IMR-90 (cell line): ENCODE results near the gene MAGEA8. TPM values are rescaled to one million over a fixed set of nuclear protein-coding genes. Genes with fewer than 3 reads are reported as not detected.

ENCODE experiments used
- ATAC-seq: fragments of 200-7000 bp; cut with Tn5 transposase; 2 replicates; pipeline ENCODE4 v1.9.1; 2020; ENCODE audit warnings: low read depth, mild to moderate bottlenecking, moderate library complexity
- BruUV-seq: library from RNA; stranded (reverse); fragments of 400-500 nt; replicated peaks from 2 replicates; lab custom pipeline; 2021; lab: Mats Ljungman, UMichigan
- CTCF ChIA-PET: fragments of 300-600 bp; formaldehyde crosslinking; extraction: SDS; loops from one replicate; lab custom pipeline; 2021; ENCODE audit warnings: antibody characterized with exemption; lab: Yijun Ruan, JAX
- POLR2A ChIA-PET: fragments of 300-600 bp; sonication (Branson Sonifier 250); formaldehyde crosslinking; loops from one replicate; lab custom pipeline; 2022; ENCODE audit warnings: antibody characterized with exemption; ENCODE audit not compliant: unreplicated experiment; lab: Charles Lee
- DNase-seq: peaks from one replicate; pipeline ENCODE4 v3.0.0; 2013
- H2AFZ ChIP-seq: replicated peaks from 2 replicates; pipeline ENCODE3; 2013; ENCODE audit warnings: low read length, mild to moderate bottlenecking; ENCODE audit not compliant: poor library complexity
- H2AK5ac ChIP-seq: 2 replicates; pipeline ENCODE4 v1.6.1; 2013; ENCODE audit warnings: low read depth, low read length, inconsistent platforms
- H2AK9ac ChIP-seq: replicated peaks from 2 replicates; pipeline ENCODE3; 2013; ENCODE audit warnings: mild to moderate bottlenecking, low read depth, low read length, moderate library complexity; ENCODE audit not compliant: poor library complexity
- H2BK120ac ChIP-seq: 2 replicates; pipeline ENCODE4 v1.6.1; 2013; ENCODE audit warnings: low read depth, low read length, inconsistent platforms
- H2BK15ac ChIP-seq: 3 replicates; pipeline ENCODE4 v1.6.1; 2013; ENCODE audit warnings: low read depth, low read length, inconsistent platforms
- H2BK20ac ChIP-seq: 2 replicates; pipeline ENCODE4 v1.6.1; 2013; ENCODE audit warnings: low read depth, mild to moderate bottlenecking, inconsistent platforms, low read length, moderate library complexity
- H2BK5ac ChIP-seq: 2 replicates; pipeline ENCODE4 v1.6.1; 2013; ENCODE audit warnings: mild to moderate bottlenecking, low read depth, low read length, inconsistent platforms; ENCODE audit not compliant: poor library complexity, severe bottlenecking
- H3K14ac ChIP-seq: replicated peaks from 2 replicates; pipeline ENCODE4 v1.6.1; 2013; ENCODE audit warnings: low read depth, low read length, inconsistent platforms
- H3K18ac ChIP-seq: 2 replicates; pipeline ENCODE4 v1.6.1; 2013; ENCODE audit warnings: low read depth, low read length, control low read depth
- H3K23ac ChIP-seq: 2 replicates; pipeline ENCODE4 v1.6.1; 2013; ENCODE audit warnings: low read depth, low read length, inconsistent platforms
- H3K27ac ChIP-seq: 2 replicates; pipeline ENCODE4 v1.5.1; 2013; ENCODE audit warnings: mild to moderate bottlenecking, control low read depth, low read length; ENCODE audit not compliant: insufficient read depth
- H3K27me3 ChIP-seq: 2 replicates; pipeline ENCODE4 v1.6.1; 2013; ENCODE audit warnings: low read length; ENCODE audit not compliant: control insufficient read depth, insufficient read depth
- H3K36me3 ChIP-seq: 2 replicates; pipeline ENCODE4 v1.6.1; 2013; ENCODE audit warnings: low read length, mixed read lengths; ENCODE audit not compliant: control insufficient read depth, insufficient read depth
- H3K4ac ChIP-seq: 2 replicates; pipeline ENCODE4 v1.6.1; 2013; ENCODE audit warnings: low read depth, low read length, inconsistent platforms
- H3K4me1 ChIP-seq: 2 replicates; pipeline ENCODE4 v1.6.1; 2013; ENCODE audit warnings: low read length, mixed read lengths; ENCODE audit not compliant: control insufficient read depth, insufficient read depth
- H3K4me2 ChIP-seq: 2 replicates; pipeline ENCODE4 v1.6.1; 2013; ENCODE audit warnings: low read depth, mild to moderate bottlenecking, control low read depth, low read length, moderate library complexity
- H3K4me3 ChIP-seq: 2 replicates; pipeline ENCODE4 v1.5.1; 2013; ENCODE audit warnings: low read depth, mild to moderate bottlenecking, control low read depth, low read length, moderate library complexity; ENCODE audit not compliant: insufficient read depth
- H3K56ac ChIP-seq: 2 replicates; pipeline ENCODE4 v1.6.1; 2013; ENCODE audit warnings: low read length, inconsistent platforms; ENCODE audit not compliant: insufficient read depth; ENCODE audit errors: extremely low read depth
- H3K79me1 ChIP-seq, 2 experiments: 2 replicates each; pipeline ENCODE4 v1.6.1; 2013; ENCODE audit warnings: low read length in 2 of 2, inconsistent platforms in 1 of 2, low read depth in 1 of 2
- H3K9ac ChIP-seq: 2 replicates; pipeline ENCODE4 v1.6.1; 2013; ENCODE audit warnings: low read depth, low read length, control low read depth
- H3K9me1 ChIP-seq: 2 replicates; pipeline ENCODE4 v1.6.1; 2013; ENCODE audit warnings: low read length, inconsistent platforms; ENCODE audit not compliant: insufficient read depth
- H3K9me3 ChIP-seq: 2 replicates; pipeline ENCODE4 v1.6.1; 2013; ENCODE audit warnings: low read length; ENCODE audit not compliant: control insufficient read depth, insufficient read depth
- H4K20me1 ChIP-seq: 2 replicates; pipeline ENCODE4 v1.6.1; 2013; ENCODE audit warnings: low read length, inconsistent platforms; ENCODE audit not compliant: insufficient read depth
- H4K5ac ChIP-seq: 2 replicates; pipeline ENCODE4 v1.6.1; 2013; ENCODE audit warnings: mild to moderate bottlenecking, low read depth, low read length, control low read depth
- H4K8ac ChIP-seq, 2 experiments: 2 replicates each; pipeline ENCODE4 v1.6.1; 2013; ENCODE audit warnings: low read depth in 2 of 2, low read length in 2 of 2, control low read depth in 1 of 2, inconsistent platforms in 1 of 2
- H4K91ac ChIP-seq: 2 replicates; pipeline ENCODE4 v1.6.1; 2013; ENCODE audit warnings: low read depth, low read length, inconsistent platforms; ENCODE audit not compliant: insufficient read depth
- CEBPB ChIP-seq: IDR thresholded peaks from 2 replicates; pipeline ENCODE4 v1.6.1; 2012; ENCODE audit warnings: low read depth, low read length, improper control_type of control experiment
- CTCF ChIP-seq: conservative IDR thresholded peaks from 2 replicates; pipeline ENCODE4 v1.5.1; 2012; ENCODE audit warnings: mild to moderate bottlenecking, low read depth, low read length, improper control_type of control experiment
- ELK1 ChIP-seq: fragments of 150-350 bp; IDR thresholded peaks from 2 replicates; pipeline ENCODE4 v1.6.1; 2016; ENCODE audit warnings: low read depth, mild to moderate bottlenecking, low read length, moderate library complexity, borderline replicate concordance
- MAZ ChIP-seq: IDR thresholded peaks from 2 replicates; pipeline ENCODE4 v1.6.1; 2012; ENCODE audit warnings: low read depth, mild to moderate bottlenecking, low read length, improper control_type of control experiment, moderate library complexity, borderline replicate concordance
- MXI1 ChIP-seq: IDR thresholded peaks from 2 replicates; pipeline ENCODE4 v1.6.1; 2012; ENCODE audit warnings: low read depth, mild to moderate bottlenecking, low read length, moderate library complexity, borderline replicate concordance
- NFE2L2 ChIP-seq: fragments of 150-350 bp; IDR thresholded peaks from 2 replicates; pipeline ENCODE4 v1.6.1; 2016; ENCODE audit warnings: low read depth, mild to moderate bottlenecking, low read length
- POLR2A ChIP-seq: IDR thresholded peaks from 2 replicates; pipeline ENCODE4 v1.6.1; 2012; ENCODE audit warnings: mild to moderate bottlenecking, low read depth, low read length
- RAD21 ChIP-seq: IDR thresholded peaks from 2 replicates; pipeline ENCODE4 v1.6.1; 2012; ENCODE audit warnings: low read length, improper control_type of control experiment
- RCOR1 ChIP-seq: IDR thresholded peaks from 2 replicates; pipeline ENCODE4 v1.6.1; 2012; ENCODE audit warnings: mild to moderate bottlenecking, low read length, improper control_type of control experiment; ENCODE audit not compliant: insufficient replicate concordance
- RFX5 ChIP-seq: IDR thresholded peaks from 2 replicates; pipeline ENCODE4 v1.8.0; 2012; ENCODE audit warnings: low read depth, mild to moderate bottlenecking, low read length, moderate library complexity
- SMC3 ChIP-seq: fragments of 150-350 bp; IDR thresholded peaks from 2 replicates; pipeline ENCODE4 v1.6.1; 2016; ENCODE audit warnings: low read depth, mild to moderate bottlenecking, antibody characterized with exemption, low read length, moderate library complexity
- USF2 ChIP-seq: fragments of 150-350 bp; IDR thresholded peaks from 2 replicates; pipeline ENCODE4 v1.6.1; 2017; ENCODE audit warnings: mild to moderate bottlenecking, antibody characterized with exemption, low read length, low read depth
- WGBS, 2 experiments: methylation state at CpG; one replicate each; pipeline versions ENCODE4 v1.1.5 to v1.1.7; 2013; ENCODE audit warnings: missing lambda C conversion rate in 2 of 2; ENCODE audit not compliant: insufficient read length in 1 of 2; ENCODE audit errors: extremely low coverage in 2 of 2; 5-methylcytosine and 5-hydroxymethylcytosine counted together
- dilution Hi-C: fragments of 300-500 bp; cut with HindIII; formaldehyde crosslinking; loops from one replicate; pipeline ENCODE4 v1.14.3; 2018; ENCODE audit warnings: low sequenced_read_pairs; ENCODE audit not compliant: unreplicated experiment
- in situ Hi-C: fragments of 300-500 bp; cut with MboI; formaldehyde crosslinking; loops from 3 replicates; pipeline ENCODE4 v1.14.3; 2019; ENCODE audit warnings: low sequenced_read_pairs, inconsistent platforms, mixed read lengths
- intact Hi-C: fragments of 100-400 bp; cut with micrococcal nuclease; formaldehyde crosslinking; loops from 2 replicates; pipeline ENCODE4 v1.10.0; 2022
- polyA plus RNA-seq, 3 experiments: library from polyadenylated mRNA; depleted of rRNA; stranded (reverse); fragments of >200 nt; gene quantifications; 2 replicates each; pipeline ENCODE4 v1.2.3, GENCODE V29; 2012; ENCODE audit warnings: low replicate concordance in 1 of 3
- total RNA-seq: library from RNA; depleted of rRNA; stranded (reverse); fragments of >200 nt; gene quantifications from 2 replicates; pipeline ENCODE4 v1.2.3, GENCODE V29; 2012

MAGEA8 gene
- total and polyA plus RNA-seq, 2 of the 4 experiments (the other 2 are of a cell fraction) = not detected

- intact Hi-C loops = no loop called here
- no peak overlapping the region for H2AK9ac ChIP-seq
- TF ChIP-seq NFE2L2 (no peak), USF2 (no peak), SMC3 (no peak), MXI1 (no peak), RCOR1 (no peak), RFX5 (no peak), ELK1 (no peak), MAZ (no peak), RAD21 (no peak), POLR2A (no peak), CEBPB (no peak), CTCF (no peak)
Observed at GRCh38 chrX:149845385-149845784, 35.6 kb upstream of the MAGEA8 start.

More at GRCh38 chrX:149845385-149845784, 35.6 kb upstream of the MAGEA8 start:
- no peaks in the 10 kb centered on the region for H3K4me1 ChIP-seq
- no peak overlapping the region for H2BK15ac ChIP-seq
- H3K27me3 ChIP-seq = no peaks in the 10 kb centered on the region; the same call in 1 of the 2 replicates
- BruUV-seq = no TSS peak
- H4K91ac ChIP-seq = no peak overlapping the region
- POLR2A ChIA-PET = no interaction called here
- H3K18ac ChIP-seq = no peak overlapping the region
- no peak overlapping the region for H3K9ac ChIP-seq
- no peak overlapping the region for H3K56ac ChIP-seq
- no peak overlapping the region for H4K5ac ChIP-seq
- no peak overlapping the region for H3K14ac ChIP-seq
- DNase-seq = no peak
- no peaks in the 10 kb centered on the region for H3K9me3 ChIP-seq
- H3K4ac ChIP-seq = no peak overlapping the region
- in situ Hi-C loops = loop anchor here (25.0 kb wide), 1 partner anchor 133 kb away; the partner anchor contains the start of gene MAGEA11
- no peak overlapping the region for H2AK5ac ChIP-seq
- no peak overlapping the region for H4K8ac ChIP-seq
- H3K23ac ChIP-seq = no peak overlapping the region
- no peaks in the 10 kb centered on the region for H3K79me1 ChIP-seq
- no peaks in the 10 kb centered on the region for H3K9me1 ChIP-seq
- CTCF ChIA-PET = no interaction called here
- H3K27ac ChIP-seq = no peak overlapping the region
- no peak overlapping the region for H3K4me3 ChIP-seq
- H4K20me1 ChIP-seq = no peaks in the 10 kb centered on the region
- dilution Hi-C loops = no loop called here
- no peak for ATAC-seq
- H2BK120ac ChIP-seq = no peak overlapping the region
- no CpG with 5 or more reads among the region's 1 CpG for WGBS, 2 experiments
- H2BK5ac ChIP-seq = no peak overlapping the region
- no peak overlapping the region for H2AFZ ChIP-seq
- H3K4me2 ChIP-seq = no peak overlapping the region
- H3K36me3 ChIP-seq = no peaks in the 10 kb centered on the region
- no peak overlapping the region for H2BK20ac ChIP-seq
